ENCODE measurements around the gene RBMS3. TPM values are rescaled to one million over a fixed set of nuclear protein-coding genes. Genes with fewer than 3 reads are reported as not detected.

RBMS3 gene
- total and polyA plus RNA-seq, 2 experiments from 2014 or later: 3.2 to 7.4 TPM

- TF ChIP-seq CTCF (conservative IDR thresholded peaks at IDR 0.05; ENCODE audit: low read depth in 2 of 2) (no peak), ETS1 (IDR thresholded peaks at IDR 0.05) (no peak)
Measured at GRCh38 chr3:29311795-29312194, 30.9 kb downstream of the RBMS3 start (continued).

GRCh38 chr3:29312395-29312794 is 31.5 kb downstream of the RBMS3 start:
- no peaks in the 10 kb centered on the region; the same call in 1 of the 2 replicates for H3K4me1 ChIP-seq (ENCODE audit: insufficient read depth)
- ATAC-seq (no peak), DNase-seq (ENCODE audit: low spot score) (no peak)
- H3K4me3 Mint-ChIP-seq: no peak overlapping the region
- H4K20me1 ChIP-seq (replicated peaks; ENCODE audit: insufficient read depth): no peaks in the 10 kb centered on the region
- H3K4me1 Mint-ChIP-seq: peaks cover 4% of the 10 kb centered on the region
- no peak overlapping the region for H2AFZ ChIP-seq
- no peaks in the 10 kb centered on the region for H3K9me3 Mint-ChIP-seq
- H3K27me3 Mint-ChIP-seq (ENCODE audit: insufficient read depth, low read depth, poor library complexity): no peaks in the 10 kb centered on the region
- no peaks in the 10 kb centered on the region for H3K36me3 ChIP-seq (ENCODE audit: insufficient read depth)
- H3K27ac Mint-ChIP-seq: no peak overlapping the region
- H3K27me3 ChIP-seq (ENCODE audit: insufficient read depth): no peaks in the 10 kb centered on the region
- no peaks in the 10 kb centered on the region for H3K79me2 ChIP-seq (replicated peaks; ENCODE audit: insufficient read depth)
- H3K36me3 Mint-ChIP-seq (ENCODE audit: low read depth): no peaks in the 10 kb centered on the region
- no peak overlapping the region for H3K4me2 ChIP-seq
- no peaks in the 10 kb centered on the region for H3F3A ChIP-seq (replicated peaks; ENCODE audit: low read depth)
- TF ChIP-seq NANOG (IDR thresholded peaks at IDR 0.05; ENCODE audit: borderline replicate concordance): no peak
- TF ChIP-seq ZNF114 (CRISPR knock-in tag; IDR thresholded peaks at IDR 0.05): no peak
- TF ChIP-seq ZNF462 (CRISPR knock-in tag; IDR thresholded peaks at IDR 0.05): no peak
- TF ChIP-seq EZH2 (IDR thresholded peaks at IDR 0.05; ENCODE audit: low read depth, unreplicated experiment): no peak
- H3K9me2 ChIP-seq (ENCODE audit: insufficient read depth): peaks cover 3% of the 10 kb centered on the region; the same call in 1 of the 2 replicates
- H3K4me3 ChIP-seq: no peak overlapping the region
- no peak overlapping the region for H3K27ac ChIP-seq (ENCODE audit: low read depth)
